Thyroid gland (tissue), 4 donors: ENCODE data around the gene TMEM256.

Experiments
- POLR2A ChIP-seq, 2 donors: fragments of 450-650 bp; IDR thresholded peaks; one replicate each; pipeline ENCODE4 v1.6.1; 2017; ENCODE audit warnings: antibody characterized with exemption in 2 of 2, mild to moderate bottlenecking in 2 of 2, moderate library complexity in 1 of 2
- TF ChIP-seq, protein P1 (sequence below), 6 experiments: fragments of 200-600 bp in 3 of 6; fragments of 450-650 bp in 3 of 6; sonication (generic) in 3 of 6; IDR thresholded peaks; one replicate each; pipeline ENCODE4 v1.5.1; 2016 to 2019; ENCODE audit warnings: antibody characterized with exemption in 6 of 6, mild to moderate bottlenecking in 2 of 6, inconsistent platforms in 1 of 6, moderate library complexity in 1 of 6

- no peak for TF ChIP-seq POLR2A (IDR thresholded peaks at IDR 0.05)
- TF ChIP-seq, protein P1, sequence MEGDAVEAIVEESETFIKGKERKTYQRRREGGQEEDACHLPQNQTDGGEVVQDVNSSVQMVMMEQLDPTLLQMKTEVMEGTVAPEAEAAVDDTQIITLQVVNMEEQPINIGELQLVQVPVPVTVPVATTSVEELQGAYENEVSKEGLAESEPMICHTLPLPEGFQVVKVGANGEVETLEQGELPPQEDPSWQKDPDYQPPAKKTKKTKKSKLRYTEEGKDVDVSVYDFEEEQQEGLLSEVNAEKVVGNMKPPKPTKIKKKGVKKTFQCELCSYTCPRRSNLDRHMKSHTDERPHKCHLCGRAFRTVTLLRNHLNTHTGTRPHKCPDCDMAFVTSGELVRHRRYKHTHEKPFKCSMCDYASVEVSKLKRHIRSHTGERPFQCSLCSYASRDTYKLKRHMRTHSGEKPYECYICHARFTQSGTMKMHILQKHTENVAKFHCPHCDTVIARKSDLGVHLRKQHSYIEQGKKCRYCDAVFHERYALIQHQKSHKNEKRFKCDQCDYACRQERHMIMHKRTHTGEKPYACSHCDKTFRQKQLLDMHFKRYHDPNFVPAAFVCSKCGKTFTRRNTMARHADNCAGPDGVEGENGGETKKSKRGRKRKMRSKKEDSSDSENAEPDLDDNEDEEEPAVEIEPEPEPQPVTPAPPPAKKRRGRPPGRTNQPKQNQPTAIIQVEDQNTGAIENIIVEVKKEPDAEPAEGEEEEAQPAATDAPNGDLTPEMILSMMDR (IDR thresholded peaks at IDR 0.05): no peak
Measured at GRCh38 chr17:7405350-7406234, 1.7 kb upstream of the TMEM256 start.
